Measurements from ENCODE around the gene PCDHA4.
A peak's percentile ranks its signal among the peaks of the same experiment; 100 is the strongest.
"Not testable (repeated sequence)": the region's sequence is repeated elsewhere in the genome, so short reads cannot be mapped to it uniquely, and the experiment has no call there.

The PCDHA4 gene

DNA sequence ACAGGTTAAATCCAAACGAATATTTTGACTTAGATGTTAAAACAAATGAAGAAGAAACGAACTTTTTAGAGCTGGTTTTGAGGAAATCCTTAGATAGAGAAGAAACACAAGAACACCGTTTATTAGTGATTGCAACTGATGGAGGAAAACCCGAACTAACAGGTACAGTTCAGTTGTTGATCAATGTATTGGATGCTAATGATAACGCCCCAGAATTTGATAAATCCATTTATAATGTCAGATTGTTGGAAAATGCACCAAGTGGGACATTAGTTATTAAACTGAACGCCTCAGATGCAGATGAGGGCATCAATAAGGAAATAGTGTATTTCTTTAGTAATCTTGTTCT, 15.4 kb downstream of the PCDHA4 start:
- no peak for DNase-seq

DNA sequence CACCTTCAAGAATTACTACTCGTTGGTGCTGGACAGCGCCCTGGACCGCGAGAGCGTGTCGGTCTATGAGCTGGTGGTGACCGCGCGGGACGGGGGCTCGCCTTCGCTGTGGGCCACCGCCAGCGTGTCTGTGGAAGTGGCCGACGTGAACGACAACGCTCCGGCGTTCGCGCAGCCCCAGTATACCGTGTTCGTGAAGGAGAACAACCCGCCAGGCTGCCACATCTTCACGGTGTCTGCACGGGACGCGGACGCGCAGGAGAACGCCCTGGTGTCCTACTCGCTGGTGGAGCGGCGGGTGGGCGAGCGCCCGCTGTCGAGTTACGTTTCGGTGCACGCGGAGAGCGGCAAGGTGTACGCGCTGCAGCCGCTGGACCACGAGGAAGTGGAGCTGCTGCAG, 16.1 kb downstream of the PCDHA4 start:
- DNase-seq, result not testable (repeated sequence)

DNA sequence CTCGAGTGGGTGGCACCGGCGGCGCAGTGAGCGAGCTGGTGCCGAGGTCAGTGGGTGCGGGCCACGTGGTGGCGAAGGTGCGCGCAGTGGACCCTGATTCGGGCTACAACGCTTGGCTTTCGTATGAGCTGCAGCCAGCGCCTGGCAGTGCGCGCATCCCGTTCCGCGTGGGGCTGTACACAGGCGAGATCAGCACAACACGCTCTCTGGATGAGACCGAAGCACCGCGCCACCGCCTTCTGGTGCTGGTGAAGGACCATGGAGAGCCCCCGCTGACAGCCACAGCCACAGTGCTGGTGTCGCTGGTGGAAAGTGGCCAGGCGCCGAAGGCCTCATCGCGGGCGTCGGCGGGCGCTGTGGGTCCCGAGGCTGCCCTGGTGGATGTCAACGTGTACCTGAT, 16.6 kb downstream of the PCDHA4 start:
- no peak for DNase-seq

- DNase-seq, result no peak
Observed at GRCh38 chr5:140827704-140828361, 21.0 kb downstream of the PCDHA4 start, which contains the start of gene PCDHA6. Gene PCDHA6 (plus strand): TSS chr5:140827960. CDS start chr5:140828092, 132 bp downstream.

DNA sequence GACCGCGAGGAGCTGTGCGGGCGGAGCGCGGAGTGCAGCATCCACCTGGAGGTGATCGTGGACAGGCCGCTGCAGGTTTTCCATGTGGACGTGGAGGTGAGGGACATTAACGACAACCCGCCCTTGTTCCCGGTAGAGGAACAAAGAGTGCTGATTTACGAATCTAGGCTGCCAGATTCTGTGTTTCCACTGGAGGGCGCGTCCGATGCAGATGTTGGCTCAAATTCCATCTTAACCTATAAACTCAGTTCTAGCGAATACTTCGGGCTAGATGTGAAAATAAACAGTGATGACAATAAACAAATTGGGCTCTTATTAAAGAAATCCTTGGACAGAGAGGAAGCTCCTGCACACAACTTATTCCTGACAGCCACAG, 21.5 kb downstream of the PCDHA4 start:
- no peak for DNase-seq

GRCh38 chr5:140829511-140830501, 22.9 kb downstream of the PCDHA4 start:
- DNase-seq, result not testable (repeated sequence)

DNA sequence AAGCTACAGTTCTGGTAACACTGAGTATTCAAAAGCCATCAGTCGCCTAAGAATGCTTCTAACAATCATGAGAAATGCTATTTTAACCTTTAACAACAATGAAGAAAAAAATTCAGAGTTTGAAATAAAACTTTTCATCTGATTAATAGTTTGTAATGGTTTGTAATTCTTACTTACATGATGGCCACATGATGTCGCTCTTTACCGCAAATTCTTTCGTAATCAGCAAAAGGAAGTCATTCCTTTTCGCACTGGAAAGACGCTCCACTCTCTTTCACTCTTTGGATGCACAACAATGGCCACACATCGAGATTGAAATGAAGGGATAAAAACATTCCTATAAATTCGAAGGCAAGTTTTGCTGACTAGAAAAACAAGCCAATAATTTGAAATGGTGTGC, 27.1 kb downstream of the PCDHA4 start, which contains the start of gene PCDHA7:
Gene PCDHA7, plus strand, starts transcription at position 277 of the 400 bp plus-strand sequence. Its CDS starts 115 bp downstream, at position 392.
- DNase-seq, result no peak

GRCh38 chr5:140834439-140835008, 27.7 kb downstream of the PCDHA4 start:
- DNase-seq, result not testable (repeated sequence)

DNA sequence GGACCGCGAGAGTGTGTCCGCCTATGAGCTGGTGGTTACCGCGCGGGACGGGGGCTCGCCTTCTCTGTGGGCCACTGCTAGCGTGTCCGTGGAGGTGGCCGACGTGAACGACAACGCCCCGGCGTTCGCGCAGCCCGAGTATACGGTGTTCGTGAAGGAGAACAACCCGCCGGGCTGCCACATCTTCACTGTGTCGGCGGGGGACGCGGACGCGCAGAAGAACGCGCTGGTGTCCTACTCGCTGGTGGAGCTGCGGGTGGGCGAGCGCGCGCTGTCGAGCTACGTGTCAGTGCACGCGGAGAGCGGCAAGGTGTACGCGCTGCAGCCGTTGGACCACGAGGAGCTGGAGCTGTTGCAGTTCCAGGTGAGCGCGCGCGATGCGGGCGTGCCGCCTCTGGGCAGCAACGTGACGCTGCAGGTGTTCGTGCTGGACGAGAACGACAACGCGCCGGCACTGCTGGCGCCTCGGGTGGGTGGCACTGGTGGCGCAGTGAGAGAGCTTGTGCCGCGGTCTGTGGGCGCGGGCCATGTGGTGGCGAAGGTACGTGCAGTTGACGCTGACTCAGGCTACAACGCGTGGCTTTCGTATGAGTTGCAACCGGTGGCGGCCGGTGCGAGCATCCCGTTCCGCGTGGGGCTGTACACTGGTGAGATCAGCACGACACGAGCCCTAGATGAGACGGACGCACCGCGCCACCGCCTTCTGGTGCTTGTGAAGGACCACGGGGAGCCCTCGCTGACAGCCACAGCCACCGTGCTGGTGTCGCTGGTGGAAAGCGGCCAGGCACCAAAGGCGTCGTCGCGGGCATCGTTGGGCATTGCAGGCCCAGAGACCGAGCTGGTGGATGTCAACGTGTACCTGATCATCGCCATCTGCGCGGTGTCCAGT, 29.0 kb downstream of the PCDHA4 start:
- no peak for DNase-seq

- peak in 1 of 2 donors; percentile 1 for DNase-seq
Observed at GRCh38 chr5:140840978-140841962, 34.4 kb downstream of the PCDHA4 start, which contains the start of gene PCDHA8. Gene PCDHA8 (plus strand): TSS chr5:140841187. CDS start chr5:140841322, 135 bp downstream.

- DNase-seq, result no peak
Observed at GRCh38 chr5:140842798-140843733, 36.2 kb downstream of the PCDHA4 start.

DNA sequence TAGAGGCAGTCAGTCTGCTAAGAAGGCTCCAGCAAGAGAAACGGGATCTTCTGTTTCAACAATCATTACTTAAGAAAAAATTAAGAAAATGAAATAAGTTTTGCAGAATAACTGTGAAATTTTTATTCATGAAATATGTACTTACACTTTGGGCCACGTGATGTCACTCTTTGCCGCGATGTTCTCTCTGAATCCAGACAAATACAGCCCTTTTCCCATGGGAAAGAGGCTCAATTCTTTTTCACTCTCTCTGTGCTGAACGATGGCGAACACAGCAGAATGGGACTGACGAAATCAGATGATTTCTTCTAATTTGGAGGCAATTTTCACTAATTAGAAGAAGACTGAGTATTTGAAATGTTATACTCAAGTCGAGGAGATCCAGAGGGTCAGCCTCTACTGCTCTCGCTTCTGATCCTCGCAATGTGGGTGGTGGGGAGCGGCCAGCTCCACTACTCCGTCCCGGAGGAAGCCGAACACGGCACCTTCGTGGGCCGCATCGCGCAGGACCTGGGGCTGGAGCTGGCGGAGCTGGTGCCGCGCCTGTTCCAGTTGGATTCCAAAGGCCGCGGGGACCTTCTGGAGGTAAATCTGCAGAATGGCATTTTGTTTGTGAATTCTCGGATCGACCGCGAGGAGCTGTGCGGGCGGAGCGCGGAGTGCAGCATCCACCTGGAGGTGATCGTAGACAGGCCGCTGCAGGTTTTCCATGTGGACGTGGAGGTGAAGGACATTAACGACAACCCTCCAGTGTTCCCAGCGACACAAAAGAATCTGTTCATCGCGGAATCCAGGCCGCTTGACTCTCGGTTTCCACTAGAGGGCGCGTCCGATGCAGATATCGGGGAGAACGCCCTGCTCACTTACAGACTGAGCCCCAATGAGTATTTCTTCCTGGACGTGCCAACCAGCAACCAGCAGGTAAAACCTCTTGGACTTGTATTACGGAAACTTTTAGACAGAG, 41.6 kb downstream of the PCDHA4 start, which contains the start of gene PCDHA9:
Gene PCDHA9, plus strand, starts transcription at position 244 of the 964 bp plus-strand sequence. Its CDS starts 114 bp downstream, at position 358.
- DNase-seq, result not testable (repeated sequence)

GRCh38 chr5:140849831-140850634, 43.2 kb downstream of the PCDHA4 start:
- not testable (repeated sequence) for DNase-seq

GRCh38 chr5:140855772-140856674, 49.2 kb downstream of the PCDHA4 start, which contains the start of gene PCDHA10:
Gene PCDHA10 (plus strand): TSS chr5:140855897. CDS start chr5:140856049, 152 bp downstream.
- DNase-seq, result no peak

DNA sequence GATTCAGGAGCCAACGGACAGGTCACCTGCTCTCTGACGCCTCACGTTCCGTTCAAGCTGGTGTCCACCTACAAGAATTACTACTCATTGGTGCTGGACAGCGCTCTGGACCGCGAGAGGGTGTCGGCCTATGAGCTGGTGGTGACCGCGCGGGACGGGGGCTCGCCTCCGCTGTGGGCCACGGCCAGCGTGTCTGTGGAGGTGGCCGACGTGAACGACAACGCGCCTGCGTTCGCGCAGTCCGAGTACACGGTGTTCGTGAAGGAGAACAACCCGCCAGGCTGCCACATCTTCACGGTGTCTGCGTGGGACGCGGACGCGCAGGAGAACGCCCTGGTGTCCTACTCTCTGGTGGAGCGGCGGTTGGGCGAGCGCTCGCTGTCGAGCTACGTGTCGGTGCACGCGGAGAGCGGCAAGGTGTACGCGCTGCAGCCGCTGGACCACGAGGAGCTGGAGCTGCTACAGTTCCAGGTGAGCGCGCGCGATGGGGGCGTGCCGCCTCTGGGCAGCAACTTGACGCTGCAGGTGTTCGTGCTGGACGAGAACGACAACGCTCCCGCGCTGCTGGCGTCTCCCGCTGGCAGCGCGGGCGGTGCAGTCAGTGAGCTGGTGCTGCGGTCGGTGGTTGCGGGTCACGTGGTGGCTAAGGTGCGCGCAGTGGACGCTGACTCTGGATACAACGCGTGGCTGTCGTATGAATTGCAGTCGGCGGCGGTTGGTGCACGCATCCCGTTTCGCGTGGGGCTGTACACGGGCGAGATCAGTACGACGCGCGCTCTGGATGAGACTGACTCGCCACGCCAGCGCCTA, 50.5 kb downstream of the PCDHA4 start:
- DNase-seq, result no peak

- DNase-seq, result no peak
Observed at GRCh38 chr5:140857987-140858240, 51.0 kb downstream of the PCDHA4 start.
